Articular chondrocyte of knee joint (primary cell): ENCODE data around the gene ALDH18A1. TPM values are rescaled to one million over a fixed set of nuclear protein-coding genes. Genes with fewer than 3 reads are reported as not detected.

Experiments used
- total RNA-seq: library from RNA; depleted of rRNA; stranded (reverse); fragments of >200 nt; gene quantifications from 2 replicates; pipeline ENCODE4 v1.2.3, GENCODE V29; 2012

The ALDH18A1 gene
- 102 and 115 TPM in 2 replicates for total RNA-seq

GRCh38 chr10:95656291-95657164 is at the start of gene ALDH18A1:
TSS of gene ALDH18A1 (minus strand) at chr10:95656711. CDS start at chr10:95653377, 3,334 bp downstream.

GRCh38 chr10:95693668-95694534 is 37.4 kb upstream of the ALDH18A1 start, which contains the start of gene TCTN3:
TSS of gene TCTN3 (minus strand) at chr10:95693927. CDS start at chr10:95693899, 28 bp downstream.

GRCh38 chr10:95561177-95561863 is 95.2 kb downstream of the ALDH18A1 start, which contains the start of gene SORBS1:
TSS of gene SORBS1 (minus strand) at chr10:95561371. CDS start at chr10:95441135, 120,236 bp downstream.

Other genes with a start within 250 kb of the ALDH18A1 start
- 1.3 and 2.6 TPM in 2 replicates for gene SORBS1, start 95.3 kb downstream of the ALDH18A1 start, total RNA-seq
- gene TCTN3, start 37.2 kb upstream of the ALDH18A1 start, total RNA-seq, result 43.3 and 53.0 TPM in 2 replicates
- gene ENTPD1, start 99.5 kb upstream of the ALDH18A1 start, total RNA-seq, result 0.26 and 0.32 TPM in 2 replicates